GM19397 (cell line): ENCODE results near the gene TXNL1.
A peak's percentile ranks its signal among the peaks of the same experiment; 100 is the strongest.
"Not testable (repeated sequence)": the region's sequence is repeated elsewhere in the genome, so short reads cannot be mapped to it uniquely, and the experiment has no call there.

Experiments used
- ATAC-seq: cut with Tn5 transposase; IDR thresholded peaks from one replicate; pipeline ENCODE4 v1.9.1; 2021; ENCODE audit warnings: mild to moderate bottlenecking, moderate library complexity; ENCODE audit not compliant: unreplicated experiment

Gene TXNL1

GRCh38 chr18:56638232-56639103 is at the start of gene TXNL1:
Gene TXNL1 (minus strand): TSS chr18:56638592. CDS start chr18:56638440, 152 bp downstream.
- peak; percentile 98 for ATAC-seq

DNA sequence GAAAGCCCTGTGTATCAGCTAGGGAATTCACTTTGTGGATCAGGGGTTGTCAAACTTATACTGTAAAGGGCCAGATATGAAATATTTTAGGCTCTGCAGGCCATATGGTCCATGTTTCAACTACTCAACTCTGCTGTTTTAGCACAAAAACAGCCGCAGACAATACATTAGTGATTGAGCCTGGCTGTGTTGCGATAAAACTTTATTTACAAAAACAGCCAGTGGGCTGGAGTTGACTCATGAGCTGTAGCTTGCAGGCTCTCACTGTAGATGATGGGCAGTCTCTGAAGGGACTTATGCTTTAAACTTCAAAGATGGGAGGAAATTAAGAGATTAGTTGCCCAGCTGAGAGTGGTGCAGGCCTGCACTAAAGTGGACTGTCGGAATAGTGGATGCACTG is 45.9 kb upstream of the TXNL1 start:
- ATAC-seq: no peak

DNA sequence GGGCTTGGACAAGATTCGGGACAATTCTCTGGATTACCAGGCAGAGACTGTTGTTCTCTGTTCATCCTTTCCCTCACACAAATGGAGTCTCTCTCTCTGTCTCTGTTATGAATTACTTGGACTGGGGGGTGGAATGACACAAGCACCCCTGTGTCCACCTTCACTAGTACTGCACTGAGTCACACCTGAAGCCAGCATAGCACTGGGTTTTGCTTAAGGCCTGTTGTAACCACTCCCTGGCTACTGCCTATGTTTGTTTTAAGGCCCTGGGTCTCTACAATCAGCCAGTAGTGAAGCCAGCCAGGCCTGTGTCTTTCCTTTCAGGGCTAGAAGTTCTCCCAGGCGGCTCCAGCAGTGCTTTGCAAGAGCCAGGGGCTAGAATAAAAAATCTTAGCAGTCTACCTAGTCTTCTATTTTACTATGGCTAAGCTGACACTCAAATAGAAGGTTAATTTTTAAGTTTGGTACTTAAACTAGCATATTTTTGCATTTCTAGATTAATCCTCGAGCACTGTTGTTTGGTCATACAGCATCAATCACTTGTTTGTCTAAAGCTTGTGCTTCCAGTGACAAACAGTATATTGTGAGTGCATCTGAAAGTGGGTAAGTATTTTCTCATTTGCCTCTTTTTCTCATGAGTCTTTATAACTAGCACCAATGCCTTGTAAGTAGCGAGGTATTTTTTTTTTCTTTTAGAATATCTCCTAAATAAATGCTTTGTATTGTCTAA is 40.6 kb upstream of the TXNL1 start:
- ATAC-seq: no peak

- ATAC-seq: no peak
These were observed 38.2 kb upstream of the TXNL1 start for GRCh38 chr18:56676639-56677038.

DNA sequence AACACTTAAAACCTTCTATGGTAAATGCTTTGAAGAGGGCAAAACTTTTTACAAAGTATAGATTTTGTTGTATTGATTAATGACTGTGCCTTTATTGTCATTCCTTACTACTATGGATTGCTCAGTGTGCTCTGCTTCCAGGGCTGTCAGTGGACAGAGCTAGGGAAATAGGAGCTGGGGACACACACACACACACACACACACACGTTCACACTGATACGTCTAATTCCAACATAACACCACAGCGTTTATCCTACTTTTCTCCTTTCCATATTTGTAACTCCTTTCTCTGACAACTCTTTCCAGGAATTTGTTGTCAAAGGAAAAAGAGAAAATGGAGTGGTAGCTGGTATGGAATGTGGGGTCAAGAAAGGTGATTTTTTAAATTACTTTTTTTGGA is 34.6 kb upstream of the TXNL1 start:
- ATAC-seq: no peak

GRCh38 chr18:56672391-56672790 is 34.0 kb upstream of the TXNL1 start:
- no peak for ATAC-seq

GRCh38 chr18:56662902-56663301 is 24.5 kb upstream of the TXNL1 start:
- no peak for ATAC-seq

DNA sequence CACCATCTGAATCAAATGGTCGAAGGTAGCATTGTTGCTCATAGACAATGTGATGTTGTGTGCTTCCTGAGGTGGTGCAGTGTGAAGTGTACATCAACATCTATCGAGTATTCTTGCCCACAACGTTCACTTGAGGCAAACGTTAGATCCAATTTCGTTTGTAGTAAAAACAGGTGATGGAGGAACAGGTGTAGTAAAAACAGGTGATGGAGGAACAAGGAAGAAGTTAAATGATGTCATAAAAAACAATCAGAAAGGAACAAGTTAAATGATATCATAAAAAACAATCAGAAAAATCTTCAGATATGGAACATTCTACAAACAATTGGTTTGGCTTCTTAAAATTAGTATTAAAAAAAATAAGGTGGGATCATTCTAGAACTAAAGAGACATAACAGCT is 24.1 kb upstream of the TXNL1 start:
- ATAC-seq: no peak

DNA sequence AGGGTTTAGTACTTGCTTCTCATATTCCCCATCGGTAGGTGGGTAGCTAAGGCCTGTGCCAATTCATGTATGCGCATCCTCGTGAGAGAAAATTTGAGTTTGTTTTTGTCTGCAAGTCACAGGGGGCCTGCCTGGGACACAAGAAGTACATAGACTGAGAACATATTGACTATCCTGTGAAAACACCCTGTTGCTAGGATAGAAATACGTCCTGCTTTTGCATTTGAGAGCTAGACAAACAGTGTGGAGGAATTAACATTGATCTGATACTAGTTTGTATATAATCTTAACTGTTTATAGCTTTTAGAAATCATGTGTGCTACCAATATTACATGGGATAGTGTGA is 23.6 kb upstream of the TXNL1 start:
- ATAC-seq: no peak

- no peak for ATAC-seq
These were observed 23.1 kb upstream of the TXNL1 start for GRCh38 chr18:56661360-56662062.

DNA sequence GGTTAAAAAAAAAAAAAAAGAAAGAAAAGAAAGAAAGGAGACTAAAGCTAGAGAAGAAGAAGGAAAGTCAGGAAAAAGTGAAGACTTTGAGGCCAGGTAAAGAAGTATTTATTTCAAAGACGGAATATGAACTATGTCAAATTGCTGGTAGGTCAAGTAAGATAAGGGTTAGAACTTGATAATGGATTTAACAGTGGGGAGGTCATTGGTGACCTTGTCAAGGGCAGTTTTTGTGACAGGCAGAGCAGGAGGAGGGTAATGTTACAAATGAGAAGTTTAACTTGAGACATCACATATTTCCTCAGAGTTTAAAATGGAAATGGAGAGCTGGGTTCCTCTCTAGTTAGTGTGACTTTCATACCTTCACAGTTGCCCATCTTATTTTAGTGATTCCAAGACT is 22.3 kb upstream of the TXNL1 start:
- ATAC-seq: no peak

DNA sequence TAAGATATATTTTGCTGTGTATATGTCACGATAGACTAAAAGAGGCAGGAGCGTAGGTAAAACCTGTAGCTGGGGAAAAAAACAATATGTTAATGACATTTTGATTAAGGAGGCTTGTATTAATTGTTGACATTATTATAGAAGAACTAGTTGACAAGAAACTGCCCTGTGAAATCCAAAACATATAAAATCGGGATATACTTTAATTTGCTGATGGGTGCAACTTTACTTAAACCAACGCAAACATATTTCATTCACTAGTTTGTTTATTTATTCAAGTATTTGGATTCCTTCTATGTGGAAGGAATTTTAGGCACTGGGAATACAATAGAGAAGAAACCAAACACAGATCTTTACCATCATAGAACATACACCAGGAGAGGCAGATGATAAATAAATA is 20.7 kb upstream of the TXNL1 start:
- no peak for ATAC-seq

GRCh38 chr18:56658261-56658660 is 19.9 kb upstream of the TXNL1 start:
- ATAC-seq: no peak

DNA sequence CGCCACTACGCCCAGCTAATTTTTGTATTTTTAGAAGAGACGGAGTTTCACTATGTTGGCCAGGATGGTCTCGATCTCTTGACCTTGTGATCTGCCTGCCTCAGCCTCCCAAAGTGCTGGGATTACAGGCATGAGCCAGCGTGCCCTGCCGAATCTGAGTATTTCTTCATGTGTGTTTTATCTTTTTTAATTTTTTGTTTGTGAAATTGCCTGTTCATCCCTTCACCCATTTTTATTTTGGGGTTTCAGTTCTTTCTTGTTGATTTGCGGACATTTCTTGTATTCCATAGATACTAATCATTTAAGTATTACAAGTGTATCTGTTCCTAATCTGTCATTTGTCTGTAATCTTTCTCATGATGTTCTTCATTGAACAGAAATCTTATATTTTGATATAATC is 15.9 kb upstream of the TXNL1 start:
- ATAC-seq: not testable (repeated sequence)

DNA sequence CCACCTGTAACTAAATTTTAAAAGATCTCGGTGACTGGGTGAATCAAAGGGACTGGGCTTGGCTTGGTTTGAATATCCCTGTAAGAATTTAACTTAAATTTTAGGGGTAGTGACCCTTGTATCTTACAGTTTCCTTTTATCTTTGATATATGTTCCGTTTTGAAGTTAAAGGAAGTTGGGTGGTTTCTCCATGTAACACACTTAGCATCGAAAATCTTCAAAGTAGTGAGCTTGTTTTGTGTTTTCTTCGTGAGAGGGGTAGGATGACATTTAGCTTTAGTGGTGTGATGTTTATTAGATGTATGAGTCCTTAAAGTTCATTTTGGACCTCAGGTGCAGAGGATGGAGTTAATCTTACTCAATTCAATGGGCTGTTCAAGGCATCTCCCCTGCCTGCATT is 14.4 kb upstream of the TXNL1 start:
- ATAC-seq: no peak

DNA sequence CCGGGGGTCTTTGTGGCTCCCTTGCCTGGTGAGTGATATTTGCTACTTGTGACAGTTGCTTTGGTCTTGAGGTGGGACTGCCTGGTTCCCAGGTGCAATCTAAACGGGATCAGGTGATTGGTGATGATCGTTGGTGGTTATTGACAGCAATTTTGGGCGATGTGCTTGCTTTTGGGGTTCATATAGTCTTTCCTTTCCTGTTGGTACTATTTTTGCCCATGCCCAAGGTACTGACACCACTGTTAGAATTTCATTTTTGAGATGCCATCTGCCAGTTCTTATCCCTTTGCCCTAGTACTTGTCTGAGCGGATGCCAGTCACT is 13.3 kb upstream of the TXNL1 start:
- ATAC-seq: no peak

DNA sequence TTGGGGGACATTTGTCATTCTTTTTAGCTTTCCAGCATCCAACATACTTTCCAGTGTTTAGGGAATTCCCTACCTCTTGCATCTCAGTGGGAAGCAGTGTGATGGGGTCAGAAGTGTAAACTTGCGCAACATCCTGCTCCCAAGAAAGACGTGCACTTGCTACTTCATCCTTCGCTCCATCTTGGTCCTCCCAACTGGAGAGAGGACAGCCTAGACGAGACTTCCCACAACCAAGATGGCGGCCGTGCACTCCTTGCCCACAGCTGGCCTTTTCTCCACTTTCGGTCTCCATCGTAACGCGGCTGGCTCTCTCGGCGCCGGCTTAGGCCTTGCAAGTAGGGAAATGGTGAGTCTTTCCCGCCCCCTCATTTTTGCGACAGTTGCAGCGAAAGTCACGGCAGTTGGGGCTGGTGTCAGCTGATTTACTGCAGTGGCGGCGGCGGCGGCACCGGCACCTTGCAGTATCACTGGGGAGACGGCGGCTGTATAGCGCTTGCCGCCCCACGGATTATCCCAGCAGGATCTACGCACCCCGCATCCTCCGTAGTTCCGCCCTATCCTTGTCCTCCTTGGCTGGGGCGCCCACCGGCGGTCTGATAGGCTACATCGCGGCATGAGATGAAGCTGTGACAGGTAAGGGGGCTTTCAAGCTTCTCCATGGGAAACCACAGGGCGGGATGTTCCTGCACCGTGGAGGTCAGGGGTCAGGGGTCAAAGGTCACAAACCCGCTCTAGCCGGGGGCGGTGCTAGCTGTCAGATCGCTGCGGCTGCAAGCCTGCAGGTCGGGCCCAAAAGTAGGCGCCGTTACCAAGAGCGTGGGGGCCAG is 12.8 kb upstream of the TXNL1 start, which contains the start of gene WDR7:
TSS of gene WDR7 (plus strand) at position 416 of the 827 bp plus-strand sequence. CDS start 21,157 bp downstream, outside the sequence.
- peak; percentile 98 for ATAC-seq

- no peak for ATAC-seq
These were observed 11.6 kb upstream of the TXNL1 start for GRCh38 chr18:56649996-56650395.

- ATAC-seq: no peak
These were observed 9.8 kb upstream of the TXNL1 start for GRCh38 chr18:56647951-56648893.

GRCh38 chr18:56647071-56647470 is 8.7 kb upstream of the TXNL1 start:
- no peak for ATAC-seq
